ENCODE measurements around the gene CLDN9. TPM values are rescaled to one million over a fixed set of nuclear protein-coding genes. Genes with fewer than 3 reads are reported as not detected.

The CLDN9 gene
- total RNA-seq, 1 experiment from 2014 or later = 1.3 TPM

DNA sequence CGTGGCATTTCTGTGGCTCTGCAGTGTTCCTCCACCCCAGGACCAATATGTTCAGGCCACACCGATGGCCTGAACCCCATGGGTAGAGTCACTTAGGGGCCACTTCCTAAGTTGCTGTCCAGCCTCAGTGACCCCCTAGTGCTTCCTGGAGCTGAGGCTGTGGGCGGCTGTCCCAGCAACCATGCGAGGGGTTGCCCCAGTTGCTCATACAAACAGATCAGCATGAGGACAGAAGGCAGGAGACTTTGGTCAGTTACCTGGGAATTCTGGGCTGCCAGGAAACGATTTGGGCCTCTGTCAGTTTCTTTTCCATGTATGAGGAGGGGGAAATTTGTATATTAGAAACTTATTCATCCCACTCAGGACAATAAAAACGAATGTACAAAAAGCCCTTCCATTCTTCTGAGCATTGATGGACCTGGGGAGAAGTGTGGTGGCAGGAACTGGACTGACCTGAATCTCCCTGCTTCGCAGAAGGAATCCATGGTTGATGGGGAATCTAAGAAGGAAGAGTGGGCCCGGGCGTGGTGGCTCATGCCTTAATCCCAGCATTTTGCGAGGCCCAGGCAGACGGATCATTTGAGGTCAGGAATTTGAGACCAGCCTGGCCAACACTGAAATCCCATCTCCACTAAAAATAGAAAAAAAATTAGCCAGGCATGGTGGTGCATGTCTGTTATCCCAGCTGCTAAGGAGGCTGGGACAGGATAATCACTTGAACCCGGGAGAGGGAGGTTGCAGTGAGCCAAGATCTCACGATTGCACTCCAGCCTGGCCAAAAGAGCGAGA lies 47.8 kb downstream of the CLDN9 start:
- H3K79me1 ChIP-seq (ENCODE audit: insufficient read depth, low read depth, low read length, poor library complexity, severe bottlenecking) = no peaks in the 10 kb centered on the region
- Mint-ChIP-seq H3K36me3 (ENCODE audit: insufficient read depth in 1 of 3, low read depth in 3 of 3) (peaks cover 0 to 5% (median 3%) of the 10 kb centered on the region in 3 experiments; a peak in 4 of 7 replicates), H3K27me3 (ENCODE audit: low read depth) (peaks cover 28% of the 10 kb centered on the region), H3K9me3 (no peaks in the 10 kb centered on the region; a peak in 2 of 5 replicates), H3K4me3 (peak overlapping the region in 1 of 2 experiments; percentile 74; a peak in 3 of 5 replicates), H3K27ac (no peak overlapping the region), H3K4me1 (peaks cover 31 to 36% of the 10 kb centered on the region in 2 experiments)
- H3T11ph ChIP-seq (ENCODE audit: low read length) = no peak overlapping the region
- no peaks in the 10 kb centered on the region for H3K4me1 ChIP-seq (ENCODE audit: insufficient read depth, low read length)
- H2BK15ac ChIP-seq (ENCODE audit: low read depth, low read length) = no peak overlapping the region
- H2AFZ ChIP-seq (ENCODE audit: low read length) = no peak overlapping the region
- H4K5ac ChIP-seq (ENCODE audit: insufficient read length, low read depth, low read length) = no peak overlapping the region
- no peaks in the 10 kb centered on the region for H3K9me3 ChIP-seq (ENCODE audit: control insufficient read depth, low read depth, low read length)
- H3K4me2 ChIP-seq (ENCODE audit: insufficient read depth, insufficient read length, low read length) = no peak overlapping the region
- no peak overlapping the region for H3K23ac ChIP-seq (ENCODE audit: insufficient read length, low read depth, low read length)
- H4K91ac ChIP-seq (ENCODE audit: insufficient read length, low read depth, low read length) = no peak overlapping the region
- no peak overlapping the region for H3K9ac ChIP-seq (ENCODE audit: extremely low read depth, insufficient read length, low read length)
- H2AK5ac ChIP-seq (ENCODE audit: insufficient read length, low read length) = no peak overlapping the region
- H4K8ac ChIP-seq (replicated peaks; ENCODE audit: insufficient read length, low read depth, low read length) = no peak overlapping the region
- no CpG with 5 or more reads among the region's 14 CpGs for WGBS (ENCODE audit: extremely low coverage, insufficient read length, low lambda C conversion rate)
- no peaks in the 10 kb centered on the region for H3K27me3 ChIP-seq (ENCODE audit: insufficient read depth, low read length)
- H2BK12ac ChIP-seq (ENCODE audit: insufficient read length, low read depth, low read length) = no peak overlapping the region
- DNase-seq = no peak
- H3K18ac ChIP-seq (ENCODE audit: insufficient read length, low read depth, low read length) = no peak overlapping the region
- H3K4ac ChIP-seq (ENCODE audit: low read depth, low read length) = no peak overlapping the region
- H2BK120ac ChIP-seq (ENCODE audit: low read depth, low read length, poor library complexity, severe bottlenecking) = no peak overlapping the region
- H4K20me1 ChIP-seq (ENCODE audit: control insufficient read depth, insufficient read depth, insufficient read length) = no peaks in the 10 kb centered on the region
- H3K23me2 ChIP-seq (ENCODE audit: insufficient read length, low read depth, low read length, poor library complexity, severe bottlenecking) = peaks cover 14% of the 10 kb centered on the region
- H3K79me2 ChIP-seq (ENCODE audit: insufficient read depth, low read length) = no peaks in the 10 kb centered on the region
- H3K27ac ChIP-seq (ENCODE audit: insufficient read length, low read depth, low read length) = no peak overlapping the region
- H2BK20ac ChIP-seq (ENCODE audit: low read depth, low read length, poor library complexity, severe bottlenecking) = no peak overlapping the region
- no peak overlapping the region for H3K14ac ChIP-seq (ENCODE audit: insufficient read depth, low read length)
- no peak overlapping the region for H2BK5ac ChIP-seq (ENCODE audit: insufficient read length, low read length)
- no peak overlapping the region for H3K56ac ChIP-seq (ENCODE audit: insufficient read length, low read depth, low read length)
- TF ChIP-seq, protein P1, sequence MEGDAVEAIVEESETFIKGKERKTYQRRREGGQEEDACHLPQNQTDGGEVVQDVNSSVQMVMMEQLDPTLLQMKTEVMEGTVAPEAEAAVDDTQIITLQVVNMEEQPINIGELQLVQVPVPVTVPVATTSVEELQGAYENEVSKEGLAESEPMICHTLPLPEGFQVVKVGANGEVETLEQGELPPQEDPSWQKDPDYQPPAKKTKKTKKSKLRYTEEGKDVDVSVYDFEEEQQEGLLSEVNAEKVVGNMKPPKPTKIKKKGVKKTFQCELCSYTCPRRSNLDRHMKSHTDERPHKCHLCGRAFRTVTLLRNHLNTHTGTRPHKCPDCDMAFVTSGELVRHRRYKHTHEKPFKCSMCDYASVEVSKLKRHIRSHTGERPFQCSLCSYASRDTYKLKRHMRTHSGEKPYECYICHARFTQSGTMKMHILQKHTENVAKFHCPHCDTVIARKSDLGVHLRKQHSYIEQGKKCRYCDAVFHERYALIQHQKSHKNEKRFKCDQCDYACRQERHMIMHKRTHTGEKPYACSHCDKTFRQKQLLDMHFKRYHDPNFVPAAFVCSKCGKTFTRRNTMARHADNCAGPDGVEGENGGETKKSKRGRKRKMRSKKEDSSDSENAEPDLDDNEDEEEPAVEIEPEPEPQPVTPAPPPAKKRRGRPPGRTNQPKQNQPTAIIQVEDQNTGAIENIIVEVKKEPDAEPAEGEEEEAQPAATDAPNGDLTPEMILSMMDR (conservative IDR thresholded peaks at IDR 0.05) = no peak
